Activated CD8-positive, alpha-beta T cell treated with anti-CD3 and anti-CD28 coated beads for 36 hours (primary cell): ENCODE data around the gene CYP4F3. TPM values are rescaled to one million over a fixed set of nuclear protein-coding genes. Genes with fewer than 3 reads are reported as not detected.
A peak's percentile ranks its signal among the peaks of the same experiment; 100 is the strongest.

ENCODE experiments used
- ATAC-seq: fragments of 200-7000 bp; cut with Tn5 transposase; one replicate; pipeline ENCODE4 v1.10.0; 2021; ENCODE audit warnings: mild to moderate bottlenecking, moderate library complexity
- CTCF ChIA-PET: fragments of 350-600 bp; sonication (Branson Sonifier 250); formaldehyde crosslinking; loops from one replicate; lab custom pipeline; 2021; ENCODE audit warnings: antibody characterized with exemption; lab: Charles Lee
- POLR2A ChIA-PET: fragments of 350-600 bp; sonication (Branson Sonifier 250); formaldehyde crosslinking; loops from one replicate; lab custom pipeline; 2021; ENCODE audit warnings: antibody characterized with exemption; lab: Charles Lee
- DNase-seq: peaks from one replicate; pipeline ENCODE4 v3.0.0-alpha.2; 2020
- H3K27ac Mint-ChIP-seq: one replicate; pipeline ENCODE4 v1.8.0; 2021; ENCODE audit warnings: mild to moderate bottlenecking, mixed read lengths
- H3K27me3 Mint-ChIP-seq: one replicate; pipeline ENCODE4 v1.8.0; 2021; ENCODE audit warnings: mixed read lengths
- H3K36me3 Mint-ChIP-seq: one replicate; pipeline ENCODE4 v1.8.0; 2021; ENCODE audit warnings: low read depth, mixed read lengths
- H3K4me1 Mint-ChIP-seq: one replicate; pipeline ENCODE4 v1.8.0; 2021; ENCODE audit warnings: low read depth, mixed read lengths
- H3K4me3 Mint-ChIP-seq: one replicate; pipeline ENCODE4 v1.8.0; 2021; ENCODE audit warnings: mild to moderate bottlenecking, moderate library complexity, mixed read lengths
- H3K9me3 Mint-ChIP-seq: one replicate; pipeline ENCODE4 v1.8.0; 2021; ENCODE audit warnings: mixed read lengths
- intact Hi-C: fragments of 100-400 bp; cut with micrococcal nuclease; formaldehyde crosslinking; loops from one replicate; pipeline ENCODE4 v1.10.0; 2022
- total RNA-seq, 2 experiments: library from RNA; stranded (reverse); gene quantifications; one replicate each; pipeline ENCODE4 v1.2.3, GENCODE V29; 2021
- TF ChIP-seq, protein P1 (sequence below): fragments of 200-600 bp; IDR thresholded peaks from one replicate; pipeline ENCODE4 v1.8.0; 2022; ENCODE audit warnings: antibody characterized with exemption, mild to moderate bottlenecking

CYP4F3 gene
- total RNA-seq, 2 experiments from 2014 or later, result 0.16 TPM

DNA sequence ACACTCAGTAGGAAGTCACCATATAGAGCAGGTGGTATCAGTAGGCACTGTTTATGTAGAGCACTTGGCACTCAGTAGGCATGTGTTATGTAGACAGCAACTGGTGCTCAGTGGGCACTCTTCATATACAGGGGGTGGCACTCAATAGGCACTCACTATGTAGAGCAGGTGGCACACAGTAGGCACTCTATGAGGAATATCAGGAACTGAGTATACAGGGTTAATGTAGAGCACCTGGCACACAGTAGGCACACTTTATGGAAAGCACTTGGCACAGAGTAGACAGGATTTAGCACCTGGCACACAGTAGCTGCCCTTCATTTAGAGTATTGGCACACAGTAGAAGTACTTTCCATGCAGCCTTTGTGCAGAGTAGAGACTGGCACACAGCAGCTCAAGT lies 1.1 kb upstream of the CYP4F3 start:
- ChIA-PET POLR2A (no interaction called here), CTCF (interaction anchor here (2.3 kb wide), 1 partner anchor 10 kb away, joined by 4 read pairs; no protein-coding TSS in a partner anchor)
- H3K36me3 Mint-ChIP-seq, result no peaks in the 10 kb centered on the region
- H3K9me3 Mint-ChIP-seq, result no peaks in the 10 kb centered on the region
- no peak overlapping the region for H3K4me3 Mint-ChIP-seq
- intact Hi-C loops, result loop anchor here (10.0 kb wide), 1 partner anchor 225 kb away; no protein-coding TSS in a partner anchor
- peaks cover 6% of the 10 kb centered on the region for H3K27me3 Mint-ChIP-seq
- no peaks in the 10 kb centered on the region for H3K4me1 Mint-ChIP-seq
- ATAC-seq (no peak), DNase-seq (no peak)
- TF ChIP-seq, protein P1, sequence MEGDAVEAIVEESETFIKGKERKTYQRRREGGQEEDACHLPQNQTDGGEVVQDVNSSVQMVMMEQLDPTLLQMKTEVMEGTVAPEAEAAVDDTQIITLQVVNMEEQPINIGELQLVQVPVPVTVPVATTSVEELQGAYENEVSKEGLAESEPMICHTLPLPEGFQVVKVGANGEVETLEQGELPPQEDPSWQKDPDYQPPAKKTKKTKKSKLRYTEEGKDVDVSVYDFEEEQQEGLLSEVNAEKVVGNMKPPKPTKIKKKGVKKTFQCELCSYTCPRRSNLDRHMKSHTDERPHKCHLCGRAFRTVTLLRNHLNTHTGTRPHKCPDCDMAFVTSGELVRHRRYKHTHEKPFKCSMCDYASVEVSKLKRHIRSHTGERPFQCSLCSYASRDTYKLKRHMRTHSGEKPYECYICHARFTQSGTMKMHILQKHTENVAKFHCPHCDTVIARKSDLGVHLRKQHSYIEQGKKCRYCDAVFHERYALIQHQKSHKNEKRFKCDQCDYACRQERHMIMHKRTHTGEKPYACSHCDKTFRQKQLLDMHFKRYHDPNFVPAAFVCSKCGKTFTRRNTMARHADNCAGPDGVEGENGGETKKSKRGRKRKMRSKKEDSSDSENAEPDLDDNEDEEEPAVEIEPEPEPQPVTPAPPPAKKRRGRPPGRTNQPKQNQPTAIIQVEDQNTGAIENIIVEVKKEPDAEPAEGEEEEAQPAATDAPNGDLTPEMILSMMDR, result no peak
- no peak overlapping the region for H3K27ac Mint-ChIP-seq

DNA sequence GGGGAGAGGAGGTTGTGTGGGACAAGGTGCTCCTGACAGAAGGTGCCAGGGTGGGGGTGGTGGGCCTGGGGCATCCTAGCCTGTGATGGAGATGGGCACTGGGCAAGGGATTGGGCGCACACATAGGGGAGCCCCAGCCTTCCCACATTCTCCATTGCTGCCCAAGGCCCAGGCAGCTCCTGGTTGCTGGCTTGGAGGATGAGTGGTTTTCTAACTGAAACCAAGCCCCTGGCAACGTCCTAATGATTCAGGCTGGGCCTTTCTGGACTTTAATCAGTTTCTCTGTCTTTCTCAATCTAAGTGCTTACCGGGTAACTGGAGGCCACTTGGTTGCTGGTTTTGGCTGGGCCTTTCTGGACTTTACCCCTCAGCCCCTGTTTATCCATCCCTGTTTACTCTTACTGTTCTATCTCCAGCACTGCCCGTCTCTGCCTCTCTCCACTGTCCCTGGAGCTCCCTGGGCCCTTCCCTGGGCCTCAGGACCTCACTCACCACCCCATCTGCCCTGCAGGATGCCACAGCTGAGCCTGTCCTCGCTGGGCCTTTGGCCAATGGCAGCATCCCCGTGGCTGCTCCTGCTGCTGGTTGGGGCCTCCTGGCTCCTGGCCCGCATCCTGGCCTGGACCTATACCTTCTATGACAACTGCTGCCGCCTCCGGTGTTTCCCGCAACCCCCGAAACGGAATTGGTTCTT lies 354 bp downstream of the CYP4F3 start:
- H3K27me3 Mint-ChIP-seq, result peaks cover 2% of the 10 kb centered on the region
- POLR2A ChIA-PET, result no interaction called here
- TF ChIP-seq, protein P1, result no peak
- ATAC-seq (no peak), DNase-seq (no peak)
- no peaks in the 10 kb centered on the region for H3K9me3 Mint-ChIP-seq
- CTCF ChIA-PET, result no interaction called here
- no peak overlapping the region for H3K27ac Mint-ChIP-seq
- no peaks in the 10 kb centered on the region for H3K36me3 Mint-ChIP-seq
- no peaks in the 10 kb centered on the region for H3K4me1 Mint-ChIP-seq
- H3K4me3 Mint-ChIP-seq, result no peak overlapping the region
- intact Hi-C loops, result no loop called here

DNA sequence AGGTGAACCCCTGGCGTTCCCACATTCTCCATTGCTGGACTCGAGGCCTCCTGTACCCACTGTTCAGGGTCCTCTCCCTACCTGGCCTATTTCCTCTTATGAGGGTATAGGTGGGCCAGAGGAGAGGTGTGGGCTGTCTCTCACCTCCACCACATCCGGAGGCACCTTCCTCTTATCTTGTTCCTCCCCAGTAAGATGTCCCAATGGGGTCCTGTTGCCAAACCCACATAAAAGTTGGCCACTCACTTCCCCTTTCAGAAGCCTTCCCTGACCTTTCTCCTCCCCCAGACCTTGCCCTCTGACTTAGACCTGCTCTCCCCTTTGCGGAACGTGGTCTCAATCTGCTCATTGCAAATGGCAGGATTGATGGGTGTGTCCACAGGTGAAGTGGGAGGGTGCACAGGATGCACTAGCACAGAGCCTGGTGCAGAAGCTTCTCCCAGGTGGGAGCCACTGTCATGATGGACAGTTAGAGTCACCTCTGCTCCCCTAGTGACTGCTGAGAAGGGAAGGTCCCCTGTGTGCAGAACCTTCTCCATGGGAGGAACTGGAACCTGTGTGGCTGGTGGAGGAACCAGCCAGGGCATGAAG lies 1.3 kb downstream of the CYP4F3 start:
- intact Hi-C loops, result no loop called here
- ChIA-PET POLR2A (no interaction called here), CTCF (no interaction called here)
- Mint-ChIP-seq H3K9me3 (no peaks in the 10 kb centered on the region), H3K27ac (no peak overlapping the region), H3K4me1 (no peaks in the 10 kb centered on the region), H3K4me3 (no peak overlapping the region), H3K36me3 (no peaks in the 10 kb centered on the region), H3K27me3 (no peaks in the 10 kb centered on the region)
- ATAC-seq (no peak), DNase-seq (peak; percentile 10)
- TF ChIP-seq, protein P1, result no peak

DNA sequence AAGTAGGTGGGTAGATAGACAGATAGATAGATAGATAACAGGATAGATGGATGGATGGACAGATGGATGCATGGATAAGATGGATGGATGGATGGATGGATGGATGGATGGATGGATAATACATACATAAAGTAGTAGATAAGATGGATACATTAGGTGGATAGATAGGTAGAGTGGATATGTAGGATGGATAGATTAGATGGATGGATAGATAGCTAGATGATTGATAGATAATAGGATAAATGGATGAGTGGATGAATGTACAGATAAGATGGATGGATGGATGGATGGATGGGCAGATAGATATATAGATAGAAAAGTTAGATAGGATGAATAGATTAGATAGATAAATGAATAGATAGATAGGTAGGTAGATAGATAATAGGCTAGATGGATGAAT lies 2.1 kb downstream of the CYP4F3 start:
- ChIA-PET CTCF (no interaction called here), POLR2A (no interaction called here)
- intact Hi-C loops, result no loop called here
- Mint-ChIP-seq H3K9me3 (no peaks in the 10 kb centered on the region), H3K4me1 (no peaks in the 10 kb centered on the region), H3K27me3 (no peaks in the 10 kb centered on the region), H3K4me3 (no peak overlapping the region), H3K27ac (no peak overlapping the region), H3K36me3 (no peaks in the 10 kb centered on the region)
- TF ChIP-seq, protein P1, result no peak
- ATAC-seq (no peak), DNase-seq (no peak)

DNA sequence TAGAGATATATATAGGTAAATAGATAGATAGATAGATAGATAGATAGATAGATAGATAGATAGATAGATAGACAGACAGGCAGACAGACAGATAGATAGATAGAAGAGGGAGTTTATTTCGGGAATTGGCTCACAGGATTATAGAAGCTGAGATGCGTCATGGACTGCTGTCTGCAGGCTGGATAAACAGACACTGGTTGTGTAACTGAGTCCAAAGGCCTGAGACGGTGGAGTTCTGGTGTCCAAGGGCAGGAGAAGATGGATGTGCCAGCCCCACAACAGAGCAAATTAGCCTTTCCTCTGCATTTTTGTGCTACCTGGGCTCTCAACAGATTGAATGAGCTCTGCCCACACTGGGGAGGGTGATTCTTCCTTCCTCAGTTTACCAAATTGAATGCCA lies 2.7 kb downstream of the CYP4F3 start:
- TF ChIP-seq, protein P1, result no peak
- Mint-ChIP-seq H3K4me3 (no peak overlapping the region), H3K27ac (no peak overlapping the region), H3K36me3 (no peaks in the 10 kb centered on the region), H3K9me3 (no peaks in the 10 kb centered on the region), H3K4me1 (no peaks in the 10 kb centered on the region), H3K27me3 (no peaks in the 10 kb centered on the region)
- POLR2A ChIA-PET, result no interaction called here
- ATAC-seq (no peak), DNase-seq (no peak)
- CTCF ChIA-PET, result no interaction called here
- intact Hi-C loops, result no loop called here
